GM21423 (cell line): ENCODE measurements around the gene ROBO1.
"Not testable (repeated sequence)": the region's sequence is repeated elsewhere in the genome, so short reads cannot be mapped to it uniquely, and the experiment has no call there.

ENCODE experiments used
- ATAC-seq: cut with Tn5 transposase; IDR thresholded peaks from one replicate; pipeline ENCODE4 v1.9.1; 2021; ENCODE audit warnings: mild to moderate bottlenecking, moderate library complexity; ENCODE audit not compliant: unreplicated experiment

ROBO1 gene

GRCh38 chr3:79555655-79556054 is 212.1 kb downstream of the ROBO1 start:
- no peak for ATAC-seq

- no peak for ATAC-seq
Measured at GRCh38 chr3:79551997-79552396, 215.8 kb downstream of the ROBO1 start.

- ATAC-seq: no peak
Measured at GRCh38 chr3:79551321-79551892, 216.4 kb downstream of the ROBO1 start.

GRCh38 chr3:79543218-79543982 is 224.4 kb downstream of the ROBO1 start:
- no peak for ATAC-seq

GRCh38 chr3:79534727-79535126 is 233.1 kb downstream of the ROBO1 start:
- no peak for ATAC-seq

GRCh38 chr3:79531566-79532295 is 236.1 kb downstream of the ROBO1 start:
- no peak for ATAC-seq

- ATAC-seq: peak; percentile 78
Measured at GRCh38 chr3:79521221-79521848, 246.5 kb downstream of the ROBO1 start.

DNA sequence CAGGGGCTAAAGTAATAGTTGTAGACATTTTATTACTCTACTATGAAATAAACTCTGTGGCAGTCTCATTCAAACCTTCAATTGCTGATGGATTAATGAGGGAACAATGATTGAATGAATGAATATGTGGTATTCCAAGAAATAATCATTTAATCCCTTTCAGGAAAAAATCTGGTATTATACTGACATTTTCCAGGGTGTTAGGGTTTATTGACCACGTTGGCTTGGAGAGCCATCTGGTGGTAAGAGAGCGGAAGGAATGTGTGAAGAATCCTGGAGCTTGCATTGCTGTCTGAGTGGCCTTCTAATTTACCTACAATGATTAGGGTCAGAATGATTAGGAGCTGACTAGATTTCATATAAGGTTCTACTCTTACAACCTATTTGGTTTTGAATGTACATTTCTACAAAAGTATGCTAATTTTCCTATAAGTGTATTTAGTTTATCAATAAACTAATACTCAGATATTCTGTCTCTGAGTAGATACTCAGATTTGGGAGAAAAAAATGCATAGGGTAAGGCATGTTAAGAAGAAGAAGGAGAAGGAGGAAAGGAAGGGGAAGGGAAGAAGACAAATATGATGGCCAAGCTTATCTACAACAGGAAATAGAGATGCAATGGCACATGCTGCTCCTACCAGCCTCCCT is 249.9 kb downstream of the ROBO1 start:
- ATAC-seq: no peak

DNA sequence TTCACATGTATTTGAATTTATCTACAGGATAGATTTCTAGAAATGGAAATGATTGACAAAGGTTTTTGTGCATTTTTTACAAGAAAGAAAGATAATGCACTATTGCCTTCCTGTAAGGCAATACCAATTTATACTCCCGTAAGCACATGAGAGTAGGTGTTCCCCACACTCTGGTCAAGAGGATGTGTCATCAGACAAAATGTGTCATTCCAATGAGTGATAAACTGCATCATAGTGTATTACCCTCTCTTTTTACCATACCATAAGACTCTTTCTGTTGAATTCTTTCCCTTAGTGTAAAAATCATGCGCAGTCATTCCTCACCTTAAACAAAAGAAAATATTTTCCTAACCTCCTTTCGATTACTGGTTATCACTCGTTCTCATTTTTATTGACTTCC is 251.0 kb downstream of the ROBO1 start:
- no peak for ATAC-seq

GRCh38 chr3:79515072-79515471 is 252.7 kb downstream of the ROBO1 start:
- no peak for ATAC-seq

GRCh38 chr3:79514069-79514468 is 253.7 kb downstream of the ROBO1 start:
- ATAC-seq: no peak

- ATAC-seq: no peak
Measured at GRCh38 chr3:79506751-79507150, 261.0 kb downstream of the ROBO1 start.

- not testable (repeated sequence) for ATAC-seq
Measured at GRCh38 chr3:79502216-79502681, 265.5 kb downstream of the ROBO1 start.

DNA sequence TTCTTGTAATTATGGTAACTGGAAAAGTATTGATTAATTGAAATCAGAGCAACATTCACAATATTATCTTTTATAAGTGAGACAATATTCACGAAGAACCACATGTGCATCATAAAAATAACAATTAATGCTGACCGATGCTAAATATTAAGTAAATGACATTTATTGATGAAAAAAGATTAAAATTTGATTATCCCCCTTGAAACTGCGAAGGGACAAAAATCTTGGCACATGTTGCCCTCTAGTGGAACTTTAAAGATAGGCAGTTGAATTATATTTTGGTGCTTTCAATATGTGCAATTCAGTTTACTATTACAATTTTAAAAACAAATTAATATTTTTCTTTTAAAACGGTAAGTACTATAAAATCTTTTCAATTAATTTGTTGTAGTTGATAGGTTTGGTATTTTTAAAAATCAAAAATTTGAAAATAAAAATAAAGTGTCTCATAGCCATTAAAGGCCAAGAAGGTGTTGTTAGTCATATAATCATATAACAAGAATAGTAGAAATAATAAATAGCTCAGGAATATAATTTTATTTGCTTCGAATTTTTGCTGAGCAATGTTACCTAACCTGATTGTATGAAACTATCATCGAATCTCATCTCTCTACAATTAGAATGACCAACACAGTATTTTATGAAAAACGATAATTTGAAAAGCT is 270.2 kb downstream of the ROBO1 start:
- no peak for ATAC-seq

GRCh38 chr3:79491029-79491641 is 276.7 kb downstream of the ROBO1 start:
- no peak for ATAC-seq

- no peak for ATAC-seq
Measured at GRCh38 chr3:79490165-79491028, 277.4 kb downstream of the ROBO1 start.

DNA sequence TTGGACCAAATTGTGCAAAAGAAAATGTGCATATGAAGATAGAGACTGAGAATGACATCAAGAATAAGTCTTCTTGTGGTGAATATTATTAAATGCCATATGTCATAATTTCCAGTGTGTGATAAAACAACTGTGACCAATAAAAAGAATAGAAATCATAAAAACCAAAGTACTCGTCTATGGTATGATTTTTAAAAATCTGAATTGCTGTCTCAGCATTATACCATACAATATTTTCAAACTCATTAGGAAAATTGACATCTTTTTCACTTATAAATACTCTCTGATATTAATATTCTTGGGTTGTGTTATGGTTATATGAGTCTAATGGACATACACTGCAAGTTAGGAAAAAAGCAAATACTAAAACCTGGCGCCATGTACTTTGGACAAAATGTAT is 279.4 kb downstream of the ROBO1 start:
- ATAC-seq: no peak

GRCh38 chr3:79480746-79481145 is 287.1 kb downstream of the ROBO1 start:
- no peak for ATAC-seq

DNA sequence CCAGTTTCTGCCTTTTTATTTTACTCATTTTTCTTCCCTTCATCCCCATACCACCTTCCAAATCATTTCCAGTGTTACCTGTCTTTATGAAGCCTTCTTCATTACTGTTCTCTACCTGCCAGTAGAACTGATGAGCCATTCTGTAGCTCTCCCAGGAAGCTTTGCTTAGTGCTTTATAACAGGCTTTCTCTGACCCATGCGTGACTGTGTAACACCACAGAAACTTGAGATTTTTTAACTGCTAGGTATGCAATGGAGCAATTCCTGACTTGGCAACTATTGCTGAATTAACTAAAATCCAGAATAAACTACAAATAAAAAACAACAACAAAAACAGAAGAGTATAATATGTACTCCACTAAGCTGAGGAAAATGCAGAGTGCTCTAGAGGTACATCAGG is 289.2 kb downstream of the ROBO1 start:
- ATAC-seq: no peak
